Epidermal melanocyte (primary cell): ENCODE results near the gene ADARB2.

Experiments
- DNase-seq: peaks from one replicate; pipeline ENCODE4 v3.0.0; 2011; ENCODE audit warnings: low spot score; ENCODE audit not compliant: insufficient read length

Gene ADARB2

GRCh38 chr10:1508096-1508495, 229.2 kb downstream of the ADARB2 start:
- DNase-seq: no peak

GRCh38 chr10:1507436-1507835, 229.9 kb downstream of the ADARB2 start:
- DNase-seq: no peak

GRCh38 chr10:1504940-1505339, 232.4 kb downstream of the ADARB2 start:
- no peak for DNase-seq

GRCh38 chr10:1504286-1504685, 233.0 kb downstream of the ADARB2 start:
- DNase-seq: no peak

DNA sequence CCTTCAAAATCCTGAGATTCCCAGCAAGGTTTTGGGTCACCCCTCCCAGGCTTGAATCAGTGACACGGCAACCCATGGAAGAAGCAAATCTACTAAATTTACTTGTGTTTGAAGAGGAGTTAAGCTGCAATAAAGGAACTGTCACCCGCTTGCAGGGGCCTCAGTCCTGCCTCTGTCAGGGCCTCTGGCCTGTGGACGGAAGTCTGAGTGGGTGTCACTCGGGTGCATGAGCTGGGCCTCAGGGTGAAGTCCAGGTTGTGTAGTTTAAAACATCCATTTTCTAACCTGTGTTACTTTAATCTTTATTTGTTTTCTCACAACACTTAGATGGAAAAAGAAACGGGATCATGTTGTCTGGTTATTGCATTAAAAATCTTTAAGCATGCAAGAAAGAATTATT, 234.9 kb downstream of the ADARB2 start:
- DNase-seq: no peak

DNA sequence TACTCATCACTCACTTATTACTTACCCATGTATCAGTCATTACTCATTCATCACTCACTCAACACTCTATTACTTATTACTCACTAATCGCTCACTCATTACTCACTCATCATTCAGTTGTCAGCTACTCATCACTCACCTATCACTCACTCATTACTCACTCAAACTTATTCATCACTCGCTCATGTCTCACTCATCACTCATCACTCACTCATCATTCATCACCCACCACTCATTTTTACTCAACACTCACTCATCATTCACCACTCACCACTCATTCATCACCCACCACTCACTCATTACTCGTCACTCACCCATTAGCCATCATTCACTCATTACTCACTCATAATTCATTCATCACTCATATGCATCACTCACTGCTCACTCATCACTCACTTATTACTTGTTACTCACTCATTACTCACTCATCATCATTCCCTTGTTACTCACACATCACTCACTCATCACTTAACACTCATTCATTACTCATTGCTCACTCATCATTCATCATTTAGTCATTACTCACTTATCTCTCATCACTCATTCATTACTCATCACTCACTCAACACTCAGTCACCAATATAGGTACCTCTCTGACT, 237.9 kb downstream of the ADARB2 start:
- no peak for DNase-seq

- no peak for DNase-seq
Observed at GRCh38 chr10:1498746-1499358, 238.5 kb downstream of the ADARB2 start.

- no peak for DNase-seq
Observed at GRCh38 chr10:1495915-1496517, 241.3 kb downstream of the ADARB2 start.

GRCh38 chr10:1492641-1493040, 244.7 kb downstream of the ADARB2 start:
- no peak for DNase-seq

DNA sequence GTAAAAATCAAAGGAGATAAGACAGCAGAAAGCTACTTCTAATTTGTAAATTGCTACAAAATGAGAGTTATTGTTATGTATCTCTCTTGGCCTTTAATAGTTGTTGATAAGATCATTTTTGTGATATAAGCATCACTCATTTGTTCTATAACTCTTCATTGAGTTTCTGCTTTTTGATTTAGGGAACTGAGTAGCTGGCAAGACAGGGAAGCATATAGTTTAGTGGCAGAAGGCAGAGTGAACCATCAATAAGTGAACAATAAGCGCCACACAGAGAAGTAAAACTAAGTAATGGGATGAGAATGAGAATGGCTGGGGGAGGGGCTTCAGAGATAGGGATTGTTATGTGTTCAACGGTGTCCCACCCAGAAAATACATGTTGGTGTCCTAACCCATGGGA, 245.4 kb downstream of the ADARB2 start:
- DNase-seq: no peak

DNA sequence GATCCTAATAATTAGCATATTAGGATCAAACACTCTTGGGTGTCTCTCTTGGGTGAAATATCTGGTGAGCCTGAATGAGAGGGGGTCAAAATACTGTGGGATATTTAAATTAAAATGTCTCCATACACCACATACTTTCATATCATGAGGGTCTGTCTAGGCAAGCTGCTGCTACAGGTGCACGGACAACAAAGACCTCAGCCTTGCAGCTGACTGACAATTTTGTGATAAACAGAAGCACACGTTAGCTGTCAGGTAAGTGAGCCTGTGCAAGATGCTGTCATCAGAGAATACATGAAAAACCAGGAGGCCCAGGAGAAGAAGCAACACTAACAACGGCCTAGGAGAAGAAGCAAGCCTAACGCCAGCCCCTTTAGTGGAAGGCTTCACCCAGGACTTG, 247.5 kb downstream of the ADARB2 start:
- no peak for DNase-seq

DNA sequence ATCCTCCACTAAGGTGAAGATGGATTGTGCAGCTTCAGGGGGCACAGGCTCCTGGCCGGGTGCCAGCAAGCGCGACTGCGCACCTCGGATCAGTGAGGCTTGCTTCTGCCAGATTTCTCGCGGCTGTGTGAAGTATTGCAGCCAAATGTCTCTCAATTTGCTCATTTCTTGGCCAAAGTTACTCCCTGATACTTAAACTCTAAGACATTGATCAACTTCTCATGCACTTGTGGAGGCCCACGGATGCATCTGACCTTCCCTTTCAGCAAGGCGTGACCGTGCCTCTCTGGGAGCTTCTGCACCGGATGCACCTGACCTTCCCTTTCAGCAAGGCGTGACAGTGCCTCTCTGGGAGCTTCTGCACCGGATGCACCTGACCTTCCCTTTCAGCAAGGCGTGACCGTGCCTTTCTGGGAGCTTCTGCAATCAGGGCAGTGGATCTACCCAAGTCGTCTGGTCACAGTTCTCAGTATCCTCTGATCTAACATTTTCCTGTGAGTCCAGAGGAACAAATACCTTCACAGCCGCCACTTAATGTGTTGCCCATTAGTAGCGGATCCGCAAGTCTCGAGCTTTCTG, 248.3 kb downstream of the ADARB2 start:
- DNase-seq: no peak

DNA sequence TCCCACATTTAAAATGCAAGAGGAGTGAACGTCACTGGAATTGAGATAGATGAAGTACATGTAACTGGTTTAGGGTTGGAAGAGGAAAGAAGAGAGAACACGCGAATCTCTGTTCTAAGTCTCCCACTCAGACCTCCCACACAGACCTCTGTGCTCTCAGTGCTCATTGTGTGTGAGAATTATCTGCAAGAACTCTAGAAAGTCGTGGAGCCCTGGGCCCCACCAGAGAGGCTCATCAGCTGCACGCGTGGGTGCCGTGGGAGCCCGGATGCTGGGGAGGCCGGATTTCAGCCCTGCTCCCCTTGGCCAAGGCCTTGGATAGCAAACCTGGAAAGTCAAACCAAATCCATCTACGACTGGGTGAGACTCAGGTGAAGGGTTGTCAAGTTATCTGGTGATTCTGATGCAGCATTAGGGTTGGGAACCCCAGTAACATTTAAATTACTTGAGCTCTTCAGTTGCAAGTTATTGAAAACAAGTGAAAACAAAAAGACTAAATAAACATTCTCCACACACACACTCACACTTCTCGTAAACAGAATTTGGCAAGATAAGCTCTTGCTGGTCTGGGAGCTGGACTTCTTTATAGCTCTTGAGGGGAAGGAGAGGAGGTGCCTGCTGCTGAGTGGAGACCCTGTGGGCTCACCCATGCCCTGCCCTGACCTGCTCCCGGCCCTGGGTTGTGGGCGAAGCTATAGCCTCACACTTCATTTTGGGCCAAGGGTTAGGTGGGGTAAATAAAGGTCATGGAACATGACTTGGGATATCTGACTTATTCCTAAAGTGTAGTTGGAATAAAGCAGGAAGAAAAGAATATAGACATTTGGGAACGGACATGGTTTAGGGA, 250.3 kb downstream of the ADARB2 start:
- no peak for DNase-seq

- DNase-seq: no peak
Observed at GRCh38 chr10:1485357-1485756, 252.0 kb downstream of the ADARB2 start.

- no peak for DNase-seq
Observed at GRCh38 chr10:1483826-1484225, 253.5 kb downstream of the ADARB2 start.

DNA sequence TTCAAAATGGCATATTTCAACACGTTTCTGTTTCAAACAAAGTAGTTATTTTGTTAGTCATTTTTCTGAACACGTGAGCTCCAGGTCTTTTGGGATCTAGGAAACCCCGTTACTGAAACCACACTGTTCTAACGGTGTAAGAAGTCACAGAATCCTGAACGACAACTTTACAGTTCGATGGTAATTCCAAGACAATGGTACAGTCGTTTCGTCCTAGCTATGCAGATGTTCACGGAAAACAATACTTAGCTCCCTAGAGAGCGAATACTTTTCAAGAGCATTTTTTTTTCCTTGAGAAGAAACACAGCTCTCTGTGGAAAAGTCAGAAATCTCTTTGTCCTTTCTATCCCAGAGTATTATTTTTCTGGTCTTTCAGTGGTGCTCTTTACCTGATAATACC, 254.1 kb downstream of the ADARB2 start:
- DNase-seq: no peak

DNA sequence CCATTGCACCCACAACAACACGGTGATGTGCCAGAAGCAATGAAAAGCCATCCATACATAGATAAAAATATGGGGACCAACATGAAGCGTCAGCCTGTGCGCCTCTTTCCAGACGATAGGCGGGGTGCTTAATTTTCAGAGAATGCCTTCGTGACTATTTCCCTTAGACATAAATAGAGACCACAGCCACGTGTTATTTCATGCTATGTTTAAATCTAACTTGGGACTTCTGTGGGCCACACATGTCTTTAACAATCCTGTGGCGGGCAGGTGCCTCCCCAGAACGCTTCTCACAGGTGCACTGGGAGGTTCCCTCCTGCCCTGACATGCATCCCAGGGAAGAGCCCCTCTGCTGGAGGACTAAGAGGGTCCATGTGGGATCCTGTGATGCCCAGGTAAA, 259.7 kb downstream of the ADARB2 start:
- DNase-seq: no peak

- no peak for DNase-seq
Observed at GRCh38 chr10:1476455-1476803, 260.9 kb downstream of the ADARB2 start.

GRCh38 chr10:1475771-1476454, 261.4 kb downstream of the ADARB2 start:
- no peak for DNase-seq

GRCh38 chr10:1475098-1475591, 262.2 kb downstream of the ADARB2 start:
- DNase-seq: no peak
